Activated naive CD8-positive, alpha-beta T cell (primary cell): ENCODE data around the gene LYRM4.

ENCODE experiments used
- H3K27ac Mint-ChIP-seq: one replicate; pipeline ENCODE4 v1.8.0; 2021; ENCODE audit warnings: mixed read lengths
- H3K27me3 Mint-ChIP-seq: one replicate; pipeline ENCODE4 v1.8.0; 2021; ENCODE audit warnings: mixed read lengths
- H3K36me3 Mint-ChIP-seq: one replicate; pipeline ENCODE4 v1.8.0; 2021; ENCODE audit warnings: mixed read lengths
- H3K4me1 Mint-ChIP-seq: one replicate; pipeline ENCODE4 v1.8.0; 2021; ENCODE audit warnings: low read depth, mixed read lengths
- H3K4me3 Mint-ChIP-seq: one replicate; pipeline ENCODE4 v1.8.0; 2021; ENCODE audit warnings: mild to moderate bottlenecking, mixed read lengths
- H3K9me3 Mint-ChIP-seq: one replicate; pipeline ENCODE4 v1.8.0; 2021; ENCODE audit warnings: low read depth, mixed read lengths

LYRM4 gene

DNA sequence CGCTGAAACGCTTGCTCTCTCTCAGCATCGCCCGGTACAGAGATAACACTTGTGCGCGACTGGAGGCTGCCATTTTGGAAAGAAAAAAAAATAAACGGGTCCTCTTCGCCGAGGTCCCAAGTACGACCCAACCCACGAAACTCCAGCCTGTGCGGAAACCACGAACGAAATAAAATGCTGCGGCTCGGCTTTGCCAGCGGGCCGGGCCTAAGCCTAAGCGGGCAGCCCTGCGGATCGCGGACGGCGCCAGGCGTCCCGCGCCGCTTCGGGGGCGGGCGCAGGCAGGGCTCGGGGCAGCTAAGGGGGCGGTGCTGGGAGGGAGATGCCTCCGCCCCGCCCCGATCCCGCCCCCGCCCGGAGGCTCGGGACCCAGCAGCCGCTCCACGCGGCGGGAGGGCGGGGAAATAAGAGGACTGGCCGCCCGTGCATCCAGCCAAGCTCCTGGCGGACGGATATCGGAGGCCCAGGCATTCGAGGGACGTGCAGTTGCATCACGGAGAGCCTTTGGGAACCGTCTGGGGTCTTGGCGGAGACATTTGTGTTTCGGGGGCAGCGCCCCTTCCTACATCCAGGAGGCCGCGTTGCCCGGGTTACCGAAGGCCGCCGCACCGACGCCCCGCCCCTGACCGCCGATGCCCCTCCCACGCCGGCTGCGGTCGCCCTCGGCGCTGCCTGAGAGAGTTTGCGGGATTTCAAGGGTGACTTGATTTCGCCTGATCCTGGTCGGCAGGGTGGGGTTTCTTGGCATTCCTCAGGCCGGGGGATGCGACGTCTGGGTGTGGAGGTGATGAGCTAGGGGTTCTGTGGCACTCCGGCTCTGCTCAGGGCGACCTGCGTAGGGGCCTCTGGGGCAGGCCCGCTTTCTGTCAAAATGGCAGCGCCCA is at the start of gene LYRM4, which contains the start of gene FARS2:
Gene LYRM4, minus strand, starts transcription at position 290 of the 884 bp plus-strand sequence. Its CDS starts 217 bp downstream, at position 73.
Gene FARS2, plus strand, starts transcription at position 853 of the 884 bp plus-strand sequence.
- Mint-ChIP-seq H3K4me1 (peaks cover 38% of the 10 kb centered on the region), H3K36me3 (peaks cover 14% of the 10 kb centered on the region), H3K27ac (peak within 1 kb of the TSS; percentile 99), H3K27me3 (no peaks in the 10 kb centered on the region), H3K4me3 (peak within 1 kb of the TSS; percentile 96), H3K9me3 (no peaks in the 10 kb centered on the region)

DNA sequence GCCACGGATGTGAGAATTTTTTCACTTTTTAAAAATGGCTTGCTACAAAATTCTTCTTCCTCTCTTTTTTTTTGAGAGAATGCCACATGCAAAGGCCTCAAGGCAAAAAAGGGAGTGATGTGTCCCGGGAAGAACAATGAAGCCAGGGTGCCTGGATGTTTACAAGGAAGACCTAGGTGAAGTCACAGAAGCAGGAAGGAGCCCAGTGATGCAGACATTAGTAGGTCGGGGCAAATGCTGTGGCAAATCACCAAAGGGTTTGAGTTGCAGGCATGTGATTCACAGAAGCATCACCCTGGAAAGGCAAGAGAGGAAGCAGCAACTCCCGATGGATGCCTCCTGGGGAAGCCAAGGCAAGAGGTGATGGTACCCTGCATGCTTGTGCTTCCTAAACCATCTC is 47.3 kb upstream of the LYRM4 start:
- Mint-ChIP-seq H3K27ac (no peak overlapping the region), H3K27me3 (no peaks in the 10 kb centered on the region), H3K4me1 (peaks cover 20% of the 10 kb centered on the region), H3K9me3 (no peaks in the 10 kb centered on the region), H3K36me3 (peaks cover 8% of the 10 kb centered on the region), H3K4me3 (no peak overlapping the region)

DNA sequence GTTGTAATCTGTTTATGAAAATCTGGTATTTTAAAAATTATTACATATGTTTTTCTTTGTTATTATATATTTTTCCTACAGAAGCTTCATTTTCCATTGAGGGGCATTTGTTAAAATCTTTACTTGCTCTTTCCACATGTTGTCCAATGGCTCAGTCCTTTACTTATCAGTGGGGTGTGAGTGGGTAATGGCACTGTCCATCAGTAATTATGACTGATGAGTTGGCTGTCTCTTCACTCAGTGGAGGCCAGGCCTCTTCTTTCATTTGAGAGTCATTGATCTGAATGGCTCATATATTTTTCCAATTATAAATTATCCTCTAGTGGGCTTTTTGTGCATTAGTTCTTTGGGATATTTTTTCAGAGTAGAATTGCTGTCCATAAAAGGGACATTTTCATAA is 46.3 kb upstream of the LYRM4 start:
- no peaks in the 10 kb centered on the region for H3K27me3 Mint-ChIP-seq
- no peaks in the 10 kb centered on the region for H3K9me3 Mint-ChIP-seq
- H3K4me3 Mint-ChIP-seq, result no peak overlapping the region
- peaks cover 28% of the 10 kb centered on the region for H3K4me1 Mint-ChIP-seq
- peaks cover 6% of the 10 kb centered on the region for H3K36me3 Mint-ChIP-seq
- no peak overlapping the region for H3K27ac Mint-ChIP-seq

DNA sequence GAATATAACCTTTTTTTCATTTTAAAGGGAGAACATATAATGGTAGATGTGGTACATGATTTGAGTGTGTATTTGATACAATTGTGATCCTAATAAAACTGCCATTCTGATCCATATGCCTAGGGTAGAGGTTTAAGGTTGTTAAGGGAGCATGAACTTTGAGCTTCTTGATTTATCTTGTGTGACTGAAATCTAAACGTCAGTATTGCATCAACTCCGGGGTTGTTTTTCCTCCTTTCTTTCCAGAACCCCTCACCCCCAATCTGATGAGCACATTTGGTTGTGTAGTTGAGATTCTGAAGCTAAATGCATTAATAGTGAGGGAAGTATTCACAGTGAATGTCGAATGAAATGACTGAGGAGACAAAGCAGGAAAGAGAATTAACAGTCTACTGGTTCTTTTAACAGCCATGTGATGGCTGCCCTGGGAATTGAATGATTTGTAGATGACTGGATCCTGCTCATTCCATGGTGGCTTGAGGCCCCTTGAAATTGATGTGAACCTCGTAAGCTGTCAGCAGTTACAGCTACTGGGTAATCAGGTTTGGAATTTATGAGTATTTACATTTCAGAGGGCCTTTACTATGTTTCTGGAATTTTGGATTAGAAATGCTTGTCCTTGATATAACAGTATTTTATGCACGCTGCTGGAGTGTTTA is 45.3 kb upstream of the LYRM4 start:
- H3K4me3 Mint-ChIP-seq, result no peak overlapping the region
- H3K27ac Mint-ChIP-seq, result no peak overlapping the region
- H3K9me3 Mint-ChIP-seq, result no peaks in the 10 kb centered on the region
- H3K36me3 Mint-ChIP-seq, result peaks cover 6% of the 10 kb centered on the region
- H3K4me1 Mint-ChIP-seq, result peaks cover 34% of the 10 kb centered on the region
- H3K27me3 Mint-ChIP-seq, result no peaks in the 10 kb centered on the region

DNA sequence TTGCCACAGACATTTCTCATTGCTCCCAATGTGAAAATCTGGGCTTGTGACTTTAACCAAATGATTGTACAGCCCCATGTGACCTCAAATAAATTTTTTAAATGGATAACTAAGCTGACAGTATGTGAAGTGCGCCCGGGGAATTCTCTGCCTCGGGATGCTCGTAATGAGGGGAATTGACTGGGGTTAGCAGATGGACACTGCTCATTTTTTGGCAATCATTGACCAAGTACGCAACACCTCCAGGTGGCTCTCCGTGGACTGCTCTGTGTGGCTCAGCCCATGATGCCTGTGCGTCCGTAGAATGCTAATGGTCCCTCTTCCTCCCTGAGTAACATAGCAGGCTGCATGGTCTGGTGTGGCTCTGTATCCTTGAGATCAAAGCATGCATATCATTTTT is 42.9 kb upstream of the LYRM4 start:
- no peaks in the 10 kb centered on the region for H3K27me3 Mint-ChIP-seq
- no peaks in the 10 kb centered on the region for H3K9me3 Mint-ChIP-seq
- peaks cover 38% of the 10 kb centered on the region for H3K4me1 Mint-ChIP-seq
- H3K27ac Mint-ChIP-seq, result no peak overlapping the region
- no peak overlapping the region for H3K4me3 Mint-ChIP-seq
- no peaks in the 10 kb centered on the region for H3K36me3 Mint-ChIP-seq

DNA sequence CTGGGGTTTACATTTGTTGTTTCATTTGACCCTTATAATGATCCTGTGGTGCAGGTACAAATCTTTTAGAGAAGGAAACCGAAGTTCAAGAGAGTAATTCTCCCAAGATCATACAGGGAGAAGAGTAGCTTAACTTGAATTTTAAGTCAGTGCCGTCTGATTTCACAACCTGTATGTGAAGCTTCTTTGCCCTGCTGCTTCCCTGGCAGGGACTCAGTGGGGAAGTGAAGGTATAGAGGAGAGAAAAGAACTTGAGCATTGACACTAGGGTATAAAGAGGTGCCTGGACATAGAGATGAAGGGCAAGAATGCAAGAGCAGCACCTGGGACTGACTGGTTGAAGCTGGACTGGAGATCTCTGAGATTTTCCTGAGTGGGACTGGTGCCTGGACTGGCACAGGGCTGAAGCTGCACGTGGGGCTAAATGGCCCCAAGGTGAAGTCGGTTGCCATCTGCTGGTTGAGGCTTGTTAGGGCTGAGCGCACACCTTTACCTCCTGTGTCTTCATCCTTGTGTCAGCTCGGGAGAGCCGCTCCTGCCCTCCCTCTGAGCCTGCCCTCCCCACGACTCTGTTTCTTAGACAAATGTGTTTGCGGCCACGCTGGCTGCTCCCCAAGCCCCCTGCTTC is 42.4 kb upstream of the LYRM4 start:
- H3K27me3 Mint-ChIP-seq, result no peaks in the 10 kb centered on the region
- H3K27ac Mint-ChIP-seq, result no peak overlapping the region
- no peak overlapping the region for H3K4me3 Mint-ChIP-seq
- no peaks in the 10 kb centered on the region for H3K36me3 Mint-ChIP-seq
- H3K9me3 Mint-ChIP-seq, result no peaks in the 10 kb centered on the region
- peaks cover 38% of the 10 kb centered on the region for H3K4me1 Mint-ChIP-seq

DNA sequence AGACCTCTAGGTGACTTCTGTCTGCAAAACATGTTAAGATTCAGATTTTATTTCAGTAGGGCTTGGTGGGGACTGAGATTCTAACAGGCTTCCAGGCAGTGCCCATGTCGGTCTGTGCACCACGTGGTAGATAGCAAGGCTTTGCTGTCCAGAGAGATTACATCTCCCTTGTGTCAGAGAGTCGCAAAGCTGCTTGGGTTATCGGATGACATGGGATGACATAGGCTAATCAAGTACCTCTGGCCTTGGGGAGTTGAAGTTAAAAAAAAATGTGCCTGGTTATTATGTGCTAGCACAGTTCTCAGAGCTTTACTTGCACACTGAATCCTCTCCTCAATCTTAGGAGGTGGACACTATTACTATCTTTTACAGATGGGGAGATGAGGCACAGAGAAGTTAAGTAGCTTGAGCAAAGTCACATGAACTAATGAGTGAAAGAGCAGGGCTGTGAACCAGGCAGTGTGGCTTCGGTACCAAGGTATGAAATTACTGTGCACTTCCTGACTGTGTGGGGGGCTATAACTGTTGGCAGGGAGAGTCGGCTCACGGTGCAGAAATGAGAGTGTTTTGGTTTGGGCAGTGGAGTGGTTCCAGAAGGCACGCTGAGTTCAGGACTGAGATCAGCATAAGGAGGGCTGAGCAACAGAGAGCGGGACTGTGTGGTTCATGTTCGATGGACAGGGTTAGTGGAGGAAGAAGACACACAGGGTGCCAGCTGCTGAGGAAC is 41.6 kb upstream of the LYRM4 start:
- Mint-ChIP-seq H3K4me3 (peak overlapping the region; percentile 8), H3K27me3 (no peaks in the 10 kb centered on the region), H3K4me1 (peaks cover 38% of the 10 kb centered on the region), H3K9me3 (no peaks in the 10 kb centered on the region), H3K36me3 (no peaks in the 10 kb centered on the region), H3K27ac (peak overlapping the region; percentile 25)

DNA sequence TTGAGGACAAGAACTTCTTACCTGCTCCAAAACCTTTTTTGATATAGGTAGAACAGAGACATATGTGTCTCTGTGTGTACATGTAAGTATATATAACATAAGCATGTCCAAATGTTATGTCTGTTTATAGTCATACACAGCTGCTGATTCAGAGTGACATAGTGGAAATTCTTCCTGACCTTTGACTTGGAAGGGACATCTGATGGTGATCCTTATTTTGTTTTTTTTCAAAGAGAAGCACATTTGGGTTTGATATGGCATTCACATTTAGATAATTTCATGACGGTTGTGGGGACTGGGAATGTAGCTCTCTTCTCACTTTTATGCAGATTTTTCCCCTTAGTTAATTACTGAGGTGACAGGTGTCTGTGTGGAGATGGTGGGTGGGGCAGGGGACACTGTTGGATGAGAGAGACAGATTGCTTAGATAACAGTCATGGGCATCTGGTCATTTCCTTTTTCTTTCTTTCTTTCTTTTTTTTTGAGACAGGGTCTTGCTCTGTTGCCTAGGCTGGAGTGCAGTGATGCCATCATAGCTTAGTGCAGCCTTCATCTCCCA is 39.5 kb upstream of the LYRM4 start:
- H3K27ac Mint-ChIP-seq, result no peak overlapping the region
- H3K4me3 Mint-ChIP-seq, result no peak overlapping the region
- peaks cover 3% of the 10 kb centered on the region for H3K36me3 Mint-ChIP-seq
- H3K27me3 Mint-ChIP-seq, result no peaks in the 10 kb centered on the region
- H3K9me3 Mint-ChIP-seq, result no peaks in the 10 kb centered on the region
- H3K4me1 Mint-ChIP-seq, result peaks cover 40% of the 10 kb centered on the region

DNA sequence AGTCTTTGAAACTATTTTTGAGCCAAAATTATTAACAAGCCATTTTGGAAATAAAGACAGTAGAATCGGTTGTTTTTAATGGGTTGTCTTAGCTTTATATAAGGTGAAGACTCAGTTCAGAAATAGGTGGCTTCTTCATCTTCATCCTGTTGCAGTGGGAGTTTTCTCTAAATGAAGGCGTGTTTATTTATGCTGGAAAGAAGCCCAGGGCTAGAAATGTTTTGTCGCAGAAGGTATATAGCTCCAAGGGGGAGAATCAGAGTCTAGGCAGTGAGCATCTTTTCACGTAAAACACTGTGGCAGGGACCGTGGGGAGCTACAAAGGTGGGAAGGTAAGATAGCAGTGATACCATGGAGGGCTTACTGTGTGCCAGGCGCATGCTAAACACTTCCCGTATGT is 34.9 kb upstream of the LYRM4 start:
- no peaks in the 10 kb centered on the region for H3K27me3 Mint-ChIP-seq
- H3K4me1 Mint-ChIP-seq, result peaks cover 43% of the 10 kb centered on the region

DNA sequence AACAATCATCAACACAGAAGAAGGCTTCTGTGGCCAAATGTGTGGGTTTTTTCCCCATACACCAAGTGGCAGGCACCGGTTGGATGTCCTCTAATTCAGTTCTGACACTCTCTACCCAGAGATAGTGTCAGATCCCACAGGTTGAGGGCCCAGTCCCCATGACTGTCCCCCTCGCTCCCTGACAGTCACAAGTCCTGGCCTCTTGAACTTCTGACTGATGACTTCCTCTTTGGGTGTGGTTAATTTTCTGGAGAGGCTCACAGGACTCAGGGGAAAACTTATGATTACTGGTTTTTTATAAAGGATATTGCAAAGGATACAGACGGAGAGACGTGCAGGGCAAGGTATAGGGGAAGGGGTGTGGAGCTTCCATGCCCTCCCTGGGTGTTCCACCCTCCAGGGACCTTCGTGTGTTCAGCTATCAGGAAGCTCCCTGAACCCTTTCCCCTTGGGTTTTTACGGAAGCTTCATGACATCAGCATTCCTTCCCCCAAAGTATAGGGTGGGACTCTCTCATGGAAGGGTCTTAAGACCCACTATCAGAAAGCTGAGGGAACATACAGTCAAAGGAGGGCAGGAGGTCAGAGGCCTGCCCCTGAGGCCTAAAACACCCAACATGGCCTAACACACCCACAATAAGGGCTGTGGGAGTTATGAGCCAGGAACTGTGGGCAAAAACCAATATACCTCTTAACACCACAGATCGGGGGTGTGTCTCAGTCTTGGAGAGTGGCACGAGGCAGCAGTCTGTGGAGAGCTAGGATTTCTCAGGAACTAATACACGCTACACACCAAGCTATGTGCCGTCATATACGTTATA is 33.9 kb upstream of the LYRM4 start:
- Mint-ChIP-seq H3K4me1 (peaks cover 43% of the 10 kb centered on the region), H3K4me3 (no peak overlapping the region), H3K9me3 (no peaks in the 10 kb centered on the region), H3K36me3 (peaks cover 15% of the 10 kb centered on the region), H3K27ac (no peak overlapping the region), H3K27me3 (no peaks in the 10 kb centered on the region)

More for the DNA sequence above, 34.9 kb upstream of the LYRM4 start:
- no peaks in the 10 kb centered on the region for H3K9me3 Mint-ChIP-seq
- no peak overlapping the region for H3K4me3 Mint-ChIP-seq
- peaks cover 15% of the 10 kb centered on the region for H3K36me3 Mint-ChIP-seq
- no peak overlapping the region for H3K27ac Mint-ChIP-seq

DNA sequence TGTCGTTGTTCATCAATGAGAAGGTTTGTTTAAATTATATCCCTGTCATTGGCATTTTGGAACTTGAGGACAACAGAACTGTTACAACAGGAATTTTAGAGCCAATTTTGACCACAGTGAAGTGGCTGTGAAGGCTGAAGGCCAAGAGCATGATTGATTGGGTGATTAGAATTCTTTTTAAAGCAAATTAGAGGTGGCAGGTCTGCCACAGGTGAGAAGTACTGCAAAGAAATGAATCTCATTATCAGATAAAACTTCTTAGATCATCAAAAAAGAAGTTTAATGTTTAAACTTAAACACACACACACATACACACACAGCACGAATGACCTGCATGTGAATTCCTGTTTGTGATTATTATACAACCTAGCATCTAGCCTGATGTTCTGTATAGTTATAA is 32.9 kb upstream of the LYRM4 start:
- Mint-ChIP-seq H3K27me3 (no peaks in the 10 kb centered on the region), H3K36me3 (peaks cover 15% of the 10 kb centered on the region), H3K4me1 (peaks cover 43% of the 10 kb centered on the region), H3K9me3 (no peaks in the 10 kb centered on the region), H3K4me3 (no peak overlapping the region), H3K27ac (no peak overlapping the region)

DNA sequence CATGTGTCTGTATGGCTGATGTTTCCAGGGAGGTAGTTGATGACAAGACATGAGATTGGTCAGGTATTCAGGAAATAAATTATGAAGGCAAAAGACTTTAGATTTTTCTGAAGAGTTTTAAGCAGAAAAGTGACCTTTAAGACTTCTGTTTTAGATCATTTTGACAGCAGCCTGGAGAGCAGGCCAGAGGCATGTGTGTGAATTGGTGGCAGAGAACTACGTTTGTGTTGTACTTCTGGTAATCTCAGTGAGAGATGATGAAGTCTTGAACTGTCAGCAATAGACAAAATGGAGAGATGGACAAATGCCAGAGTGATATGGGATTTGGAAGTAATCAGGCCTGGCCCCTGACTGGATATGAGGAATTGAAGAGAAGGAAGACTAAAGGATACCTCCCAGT is 31.4 kb upstream of the LYRM4 start:
- H3K4me1 Mint-ChIP-seq, result peaks cover 53% of the 10 kb centered on the region
- H3K4me3 Mint-ChIP-seq, result no peak overlapping the region
- no peak overlapping the region for H3K27ac Mint-ChIP-seq
- no peaks in the 10 kb centered on the region for H3K27me3 Mint-ChIP-seq
- no peaks in the 10 kb centered on the region for H3K9me3 Mint-ChIP-seq
- H3K36me3 Mint-ChIP-seq, result peaks cover 21% of the 10 kb centered on the region

DNA sequence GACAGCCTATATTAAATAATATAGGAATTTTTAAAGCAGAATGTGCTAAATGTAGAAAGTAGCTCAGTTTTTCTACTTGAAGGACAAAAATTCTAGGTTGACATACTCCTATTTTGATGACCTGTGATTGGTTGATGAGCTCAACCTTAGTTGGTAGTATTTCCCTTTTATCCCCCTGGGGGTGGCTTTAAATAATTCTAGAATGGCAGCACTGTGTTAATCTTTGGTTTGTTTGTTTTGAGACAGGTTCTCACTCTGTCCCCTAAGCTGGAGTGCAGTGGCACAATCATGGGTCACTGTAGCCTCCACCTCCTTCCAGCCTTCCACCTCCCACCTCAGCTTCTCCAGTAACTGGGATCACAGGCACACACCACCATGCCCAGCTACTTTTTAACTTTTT is 29.8 kb upstream of the LYRM4 start:
- H3K9me3 Mint-ChIP-seq, result no peaks in the 10 kb centered on the region
- peaks cover 18% of the 10 kb centered on the region for H3K36me3 Mint-ChIP-seq
- H3K4me1 Mint-ChIP-seq, result peaks cover 52% of the 10 kb centered on the region
- no peak overlapping the region for H3K27ac Mint-ChIP-seq
- H3K27me3 Mint-ChIP-seq, result no peaks in the 10 kb centered on the region
- H3K4me3 Mint-ChIP-seq, result no peak overlapping the region

DNA sequence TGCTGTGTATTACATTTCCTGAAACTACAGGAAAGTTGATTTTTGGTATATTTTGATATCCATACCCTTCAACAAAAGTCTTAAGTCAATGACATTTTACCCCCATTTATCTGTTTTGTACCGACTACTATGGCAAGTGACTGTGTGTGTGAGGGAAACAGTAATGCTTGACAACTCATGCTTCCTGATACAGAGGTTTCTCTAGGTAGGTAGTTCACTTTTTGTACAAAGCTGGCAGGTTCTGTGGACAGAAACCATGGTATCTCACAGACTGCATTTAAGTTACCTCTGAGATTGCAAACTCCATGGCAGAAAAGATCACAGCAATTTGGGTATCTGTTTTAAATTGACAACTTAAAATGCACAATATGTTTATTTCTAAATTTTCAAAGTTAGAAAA is 29.3 kb upstream of the LYRM4 start:
- H3K4me1 Mint-ChIP-seq, result peaks cover 54% of the 10 kb centered on the region
- no peaks in the 10 kb centered on the region for H3K27me3 Mint-ChIP-seq
- H3K36me3 Mint-ChIP-seq, result peaks cover 18% of the 10 kb centered on the region
- H3K9me3 Mint-ChIP-seq, result no peaks in the 10 kb centered on the region
- no peak overlapping the region for H3K27ac Mint-ChIP-seq
- H3K4me3 Mint-ChIP-seq, result no peak overlapping the region
